Activated T-helper 9 cell treated with anti-CD3 and anti-CD28 coated beads, Interleukin-2, amount 50 U/mL, for 16 hours (primary cell): Measurements from ENCODE around the gene SLC47A1.
"Not testable (repeated sequence)": the region's sequence is repeated elsewhere in the genome, so short reads cannot be mapped to it uniquely, and the experiment has no call there.

Source experiments
- DNase-seq: peaks from one replicate; pipeline ENCODE4 v3.0.0-alpha.2; 2020; ENCODE audit warnings: low read depth

The SLC47A1 gene

GRCh38 chr17:19523690-19524089 is 10.0 kb upstream of the SLC47A1 start:
- no peak for DNase-seq

GRCh38 chr17:19526950-19527349 is 6.7 kb upstream of the SLC47A1 start:
- DNase-seq: not testable (repeated sequence)

- no peak for DNase-seq
Measured at GRCh38 chr17:19531780-19532501, 1.7 kb upstream of the SLC47A1 start.

- no peak for DNase-seq
Measured at GRCh38 chr17:19533036-19533717, 477 bp upstream of the SLC47A1 start.

- DNase-seq: no peak
Measured at GRCh38 chr17:19534562-19535149, 1.0 kb downstream of the SLC47A1 start.

- DNase-seq: no peak
Measured at GRCh38 chr17:19537111-19537510, 3.5 kb downstream of the SLC47A1 start.

- no peak for DNase-seq
Measured at GRCh38 chr17:19538095-19539039, 4.7 kb downstream of the SLC47A1 start.

GRCh38 chr17:19539040-19539399 is 5.4 kb downstream of the SLC47A1 start:
- no peak for DNase-seq

- DNase-seq: no peak
Measured at GRCh38 chr17:19539841-19540311, 6.2 kb downstream of the SLC47A1 start.

- no peak for DNase-seq
Measured at GRCh38 chr17:19540706-19541370, 7.2 kb downstream of the SLC47A1 start.

- DNase-seq: no peak
Measured at GRCh38 chr17:19541445-19541844, 7.8 kb downstream of the SLC47A1 start.

GRCh38 chr17:19542247-19542646 is 8.6 kb downstream of the SLC47A1 start:
- no peak for DNase-seq

- DNase-seq: no peak
Measured at GRCh38 chr17:19544366-19544765, 10.7 kb downstream of the SLC47A1 start.

GRCh38 chr17:19546289-19547065 is 12.8 kb downstream of the SLC47A1 start:
- no peak for DNase-seq

- no peak for DNase-seq
Measured at GRCh38 chr17:19549746-19550623, 16.3 kb downstream of the SLC47A1 start.

- DNase-seq: no peak
Measured at GRCh38 chr17:19551165-19551564, 17.5 kb downstream of the SLC47A1 start.

GRCh38 chr17:19551591-19552148 is 18.0 kb downstream of the SLC47A1 start:
- no peak for DNase-seq

- DNase-seq: no peak
Measured at GRCh38 chr17:19553036-19553435, 19.4 kb downstream of the SLC47A1 start.

GRCh38 chr17:19554393-19554792 is 20.7 kb downstream of the SLC47A1 start:
- DNase-seq: no peak
